Measurements from ENCODE around the gene RHCE. TPM values are rescaled to one million over a fixed set of nuclear protein-coding genes. Genes with fewer than 3 reads are reported as not detected.

Gene RHCE
- total and polyA plus RNA-seq, 9 of the 15 experiments (the other 6 are each of a cell fraction or from before 2014, with no cell fraction given) = 5.4 to 31.5 (median 12.6) TPM

DNA sequence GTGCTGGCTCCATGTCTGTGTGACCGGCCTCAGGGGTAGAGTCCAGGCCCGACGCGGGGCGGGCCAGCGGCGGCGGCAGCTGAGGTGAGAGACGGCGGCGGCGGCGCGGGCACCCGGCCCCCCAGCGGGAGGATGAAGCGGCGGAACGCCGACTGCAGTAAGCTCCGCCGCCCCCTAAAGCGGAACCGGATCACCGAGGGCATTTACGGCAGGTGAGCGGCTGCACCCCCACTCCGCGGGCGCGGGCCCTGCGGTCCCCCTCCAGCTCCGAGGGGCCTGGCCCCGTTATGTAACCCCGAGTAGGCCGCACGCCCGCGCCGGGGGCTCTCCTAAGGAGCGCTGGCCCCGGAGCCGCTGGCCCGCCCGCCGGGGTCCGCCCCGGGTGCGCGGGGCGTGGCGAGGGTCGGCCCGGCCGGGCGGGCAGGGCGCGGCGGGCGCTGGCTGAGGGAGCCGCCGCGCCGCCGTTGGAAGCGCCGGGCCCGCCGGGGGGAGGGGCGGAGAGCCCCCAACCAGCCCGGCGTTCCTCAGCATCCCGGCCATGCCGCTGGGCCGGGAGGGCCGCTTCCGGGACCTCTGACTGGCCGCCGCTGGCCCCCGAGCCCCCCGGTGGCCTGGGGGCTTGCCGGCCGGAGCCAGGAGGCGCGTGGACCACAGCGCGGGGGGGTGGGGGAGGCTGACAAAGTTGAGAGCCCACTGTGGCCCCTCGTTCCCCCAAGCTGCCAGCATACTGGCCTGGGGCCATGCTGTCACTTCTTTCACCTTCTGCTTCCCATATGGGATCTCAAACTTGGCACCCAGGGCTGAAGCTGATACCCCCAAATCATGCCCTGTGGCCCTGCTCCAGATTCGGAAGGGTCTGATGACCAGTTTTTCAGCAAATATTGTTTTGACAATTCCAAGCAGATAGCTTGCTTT lies 10.6 kb upstream of the RHCE start (continued):
- TF ChIP-seq STAT5B (CRISPR knock-in tag; IDR thresholded peaks at IDR 0.05) (no peak), GABPA (tag; conservative IDR thresholded peaks at IDR 0.05; ENCODE audit: low read depth) (peak; percentile 66), NCOA4 (IDR thresholded peaks at IDR 0.05; ENCODE audit: partially characterized antibody) (no peak), JUND (IDR thresholded peaks at IDR 0.05; ENCODE audit: borderline replicate concordance, low read depth, low read length) (no peak), JUND (tag; IDR thresholded peaks at IDR 0.05; ENCODE audit: borderline replicate concordance, low read depth, low read length) (no peak), SMAD4 (CRISPR knock-in tag; conservative IDR thresholded peaks at IDR 0.05) (peak; percentile 71), NONO (IDR thresholded peaks at IDR 0.05; ENCODE audit: low read depth in 2 of 2, low read length in 1 of 2) (0 out of 4 replicates have a peak, but pooled peaks have one; percentile 30 to 44), TAF1 (IDR thresholded peaks at IDR 0.05; ENCODE audit: control insufficient read depth, extremely low read depth, insufficient read depth, low read length, severe bottlenecking) (peak; percentile 55), HOXB6 (CRISPR knock-in tag; IDR thresholded peaks at IDR 0.05; ENCODE audit: borderline replicate concordance) (no peak), DDX20 (tag; IDR thresholded peaks at IDR 0.05; ENCODE audit: low read depth) (no peak)
- TF ChIP-seq, protein P1, sequence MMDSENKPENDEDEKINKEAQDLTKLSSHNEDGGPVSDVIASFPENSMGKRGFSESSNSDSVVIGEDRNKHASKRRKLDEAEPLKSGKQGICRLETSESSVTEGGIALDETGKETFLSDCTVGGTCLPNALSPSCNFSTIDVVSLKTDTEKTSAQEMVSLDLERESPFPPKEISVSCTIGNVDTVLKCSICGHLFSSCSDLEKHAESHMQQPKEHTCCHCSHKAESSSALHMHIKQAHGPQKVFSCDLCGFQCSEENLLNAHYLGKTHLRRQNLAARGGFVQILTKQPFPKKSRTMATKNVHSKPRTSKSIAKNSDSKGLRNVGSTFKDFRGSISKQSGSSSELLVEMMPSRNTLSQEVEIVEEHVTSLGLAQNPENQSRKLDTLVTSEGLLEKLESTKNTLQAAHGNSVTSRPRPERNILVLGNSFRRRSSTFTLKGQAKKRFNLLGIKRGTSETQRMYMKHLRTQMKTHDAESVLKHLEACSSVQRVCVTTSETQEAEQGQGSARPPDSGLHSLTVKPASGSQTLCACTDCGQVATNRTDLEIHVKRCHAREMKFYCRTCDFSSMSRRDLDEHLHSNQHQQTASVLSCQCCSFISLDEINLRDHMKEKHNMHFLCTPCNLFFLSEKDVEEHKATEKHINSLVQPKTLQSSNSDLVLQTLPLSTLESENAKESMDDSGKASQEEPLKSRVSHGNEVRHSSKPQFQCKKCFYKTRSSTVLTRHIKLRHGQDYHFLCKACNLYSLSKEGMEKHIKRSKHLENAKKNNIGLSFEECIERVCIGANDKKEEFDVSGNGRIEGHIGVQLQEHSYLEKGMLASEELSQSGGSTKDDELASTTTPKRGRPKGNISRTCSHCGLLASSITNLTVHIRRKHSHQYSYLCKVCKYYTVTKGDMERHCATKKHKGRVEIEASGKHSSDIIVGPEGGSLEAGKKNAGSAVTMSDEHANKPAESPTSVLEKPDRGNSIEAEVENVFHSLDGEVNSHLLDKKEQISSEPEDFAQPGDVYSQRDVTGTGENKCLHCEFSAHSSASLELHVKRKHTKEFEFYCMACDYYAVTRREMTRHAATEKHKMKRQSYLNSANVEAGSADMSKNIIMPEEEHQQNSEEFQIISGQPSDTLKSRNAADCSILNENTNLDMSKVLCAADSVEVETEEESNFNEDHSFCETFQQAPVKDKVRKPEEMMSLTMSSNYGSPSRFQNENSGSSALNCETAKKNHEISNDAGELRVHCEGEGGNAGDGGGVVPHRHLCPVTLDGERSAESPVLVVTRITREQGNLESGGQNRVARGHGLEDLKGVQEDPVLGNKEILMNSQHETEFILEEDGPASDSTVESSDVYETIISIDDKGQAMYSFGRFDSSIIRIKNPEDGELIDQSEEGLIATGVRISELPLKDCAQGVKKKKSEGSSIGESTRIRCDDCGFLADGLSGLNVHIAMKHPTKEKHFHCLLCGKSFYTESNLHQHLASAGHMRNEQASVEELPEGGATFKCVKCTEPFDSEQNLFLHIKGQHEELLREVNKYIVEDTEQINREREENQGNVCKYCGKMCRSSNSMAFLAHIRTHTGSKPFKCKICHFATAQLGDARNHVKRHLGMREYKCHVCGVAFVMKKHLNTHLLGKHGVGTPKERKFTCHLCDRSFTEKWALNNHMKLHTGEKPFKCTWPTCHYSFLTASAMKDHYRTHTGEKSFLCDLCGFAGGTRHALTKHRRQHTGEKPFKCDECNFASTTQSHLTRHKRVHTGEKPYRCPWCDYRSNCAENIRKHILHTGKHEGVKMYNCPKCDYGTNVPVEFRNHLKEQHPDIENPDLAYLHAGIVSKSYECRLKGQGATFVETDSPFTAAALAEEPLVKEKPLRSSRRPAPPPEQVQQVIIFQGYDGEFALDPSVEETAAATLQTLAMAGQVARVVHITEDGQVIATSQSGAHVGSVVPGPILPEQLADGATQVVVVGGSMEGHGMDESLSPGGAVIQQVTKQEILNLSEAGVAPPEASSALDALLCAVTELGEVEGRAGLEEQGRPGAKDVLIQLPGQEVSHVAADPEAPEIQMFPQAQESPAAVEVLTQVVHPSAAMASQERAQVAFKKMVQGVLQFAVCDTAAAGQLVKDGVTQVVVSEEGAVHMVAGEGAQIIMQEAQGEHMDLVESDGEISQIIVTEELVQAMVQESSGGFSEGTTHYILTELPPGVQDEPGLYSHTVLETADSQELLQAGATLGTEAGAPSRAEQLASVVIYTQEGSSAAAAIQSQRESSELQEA (IDR thresholded peaks at IDR 0.05; ENCODE audit: low read depth) = no peak
- TF ChIP-seq, protein P2, sequence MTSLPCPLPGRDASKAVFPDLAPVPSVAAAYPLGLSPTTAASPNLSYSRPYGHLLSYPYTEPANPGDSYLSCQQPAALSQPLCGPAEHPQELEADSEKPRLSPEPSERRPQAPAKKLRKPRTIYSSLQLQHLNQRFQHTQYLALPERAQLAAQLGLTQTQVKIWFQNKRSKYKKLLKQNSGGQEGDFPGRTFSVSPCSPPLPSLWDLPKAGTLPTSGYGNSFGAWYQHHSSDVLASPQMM (CRISPR knock-in tag; IDR thresholded peaks at IDR 0.05) = no peak
- TF ChIP-seq, protein P3, sequence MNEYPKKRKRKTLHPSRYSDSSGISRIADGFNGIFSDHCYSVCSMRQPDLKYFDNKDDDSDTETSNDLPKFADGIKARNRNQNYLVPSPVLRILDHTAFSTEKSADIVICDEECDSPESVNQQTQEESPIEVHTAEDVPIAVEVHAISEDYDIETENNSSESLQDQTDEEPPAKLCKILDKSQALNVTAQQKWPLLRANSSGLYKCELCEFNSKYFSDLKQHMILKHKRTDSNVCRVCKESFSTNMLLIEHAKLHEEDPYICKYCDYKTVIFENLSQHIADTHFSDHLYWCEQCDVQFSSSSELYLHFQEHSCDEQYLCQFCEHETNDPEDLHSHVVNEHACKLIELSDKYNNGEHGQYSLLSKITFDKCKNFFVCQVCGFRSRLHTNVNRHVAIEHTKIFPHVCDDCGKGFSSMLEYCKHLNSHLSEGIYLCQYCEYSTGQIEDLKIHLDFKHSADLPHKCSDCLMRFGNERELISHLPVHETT (CRISPR knock-in tag; conservative IDR thresholded peaks at IDR 0.05 in 1 of 2, IDR thresholded peaks at IDR 0.05 in 1 of 2) = peak in 1 of 2 experiments; percentile 87; a peak in 2 of 4 replicates
- TF ChIP-seq, protein P4, sequence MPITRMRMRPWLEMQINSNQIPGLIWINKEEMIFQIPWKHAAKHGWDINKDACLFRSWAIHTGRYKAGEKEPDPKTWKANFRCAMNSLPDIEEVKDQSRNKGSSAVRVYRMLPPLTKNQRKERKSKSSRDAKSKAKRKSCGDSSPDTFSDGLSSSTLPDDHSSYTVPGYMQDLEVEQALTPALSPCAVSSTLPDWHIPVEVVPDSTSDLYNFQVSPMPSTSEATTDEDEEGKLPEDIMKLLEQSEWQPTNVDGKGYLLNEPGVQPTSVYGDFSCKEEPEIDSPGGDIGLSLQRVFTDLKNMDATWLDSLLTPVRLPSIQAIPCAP (CRISPR knock-in tag; IDR thresholded peaks at IDR 0.05; ENCODE audit: borderline replicate concordance) = no peak

Measured in K562 (cell line).